K562 (cell line): Measurements from ENCODE around the gene ME3.

ENCODE experiments used
- ESRRA ChIP-seq: fragments of 450-650 bp; IDR thresholded peaks from 2 replicates; pipeline ENCODE4 v1.6.1; 2014; ENCODE audit warnings: low read depth, mild to moderate bottlenecking, moderate library complexity, borderline replicate concordance
- JUNB ChIP-seq: fragments of 450-650 bp; formaldehyde crosslinking; conservative IDR thresholded peaks from 2 replicates; pipeline ENCODE4 v1.4.0; 2020; ENCODE audit warnings: mild to moderate bottlenecking
- SMARCB1 ChIP-seq: IDR thresholded peaks from 2 replicates; pipeline ENCODE4 v1.6.1; 2011; ENCODE audit warnings: improper control_type of control experiment, low read depth; ENCODE audit not compliant: insufficient read length
- TCF7 ChIP-seq: sonication (generic); IDR thresholded peaks from 2 replicates; pipeline ENCODE4 v1.6.1; 2016; ENCODE audit warnings: antibody characterized with exemption, borderline replicate concordance
- ZBTB7A ChIP-seq: IDR thresholded peaks from 2 replicates; pipeline ENCODE4 v1.6.1; 2011; ENCODE audit warnings: low read depth, mild to moderate bottlenecking, low read length, moderate library complexity, borderline replicate concordance; ENCODE audit not compliant: control insufficient read depth
- TF ChIP-seq, protein P1 (sequence below), 3 experiments: IDR thresholded peaks in 2 of 3; conservative IDR thresholded peaks in 1 of 3; 2 replicates each; pipeline ENCODE4 v1.5.1; 2011 to 2012; ENCODE audit warnings: low read length in 3 of 3, mild to moderate bottlenecking in 3 of 3, control low read depth in 2 of 3, improper control_type of control experiment in 1 of 3, inconsistent platforms in 1 of 3, low read depth in 1 of 3, mixed read lengths in 1 of 3, moderate library complexity in 1 of 3; ENCODE audit not compliant: insufficient read depth in 2 of 3
- TF ChIP-seq, protein P2 (sequence below): IDR thresholded peaks from 3 replicates; pipeline ENCODE4 v1.6.1; 2011; ENCODE audit warnings: borderline replicate concordance, mild to moderate bottlenecking; ENCODE audit not compliant: insufficient read length, insufficient read depth
- TF ChIP-seq, protein P3 (sequence below): fragments of 250-450 bp; sonication (Bioruptor Pico); IDR thresholded peaks from 2 replicates; pipeline ENCODE4 v1.5.0; 2021; ENCODE audit warnings: mild to moderate bottlenecking, borderline replicate concordance

- TF ChIP-seq, protein P1, sequence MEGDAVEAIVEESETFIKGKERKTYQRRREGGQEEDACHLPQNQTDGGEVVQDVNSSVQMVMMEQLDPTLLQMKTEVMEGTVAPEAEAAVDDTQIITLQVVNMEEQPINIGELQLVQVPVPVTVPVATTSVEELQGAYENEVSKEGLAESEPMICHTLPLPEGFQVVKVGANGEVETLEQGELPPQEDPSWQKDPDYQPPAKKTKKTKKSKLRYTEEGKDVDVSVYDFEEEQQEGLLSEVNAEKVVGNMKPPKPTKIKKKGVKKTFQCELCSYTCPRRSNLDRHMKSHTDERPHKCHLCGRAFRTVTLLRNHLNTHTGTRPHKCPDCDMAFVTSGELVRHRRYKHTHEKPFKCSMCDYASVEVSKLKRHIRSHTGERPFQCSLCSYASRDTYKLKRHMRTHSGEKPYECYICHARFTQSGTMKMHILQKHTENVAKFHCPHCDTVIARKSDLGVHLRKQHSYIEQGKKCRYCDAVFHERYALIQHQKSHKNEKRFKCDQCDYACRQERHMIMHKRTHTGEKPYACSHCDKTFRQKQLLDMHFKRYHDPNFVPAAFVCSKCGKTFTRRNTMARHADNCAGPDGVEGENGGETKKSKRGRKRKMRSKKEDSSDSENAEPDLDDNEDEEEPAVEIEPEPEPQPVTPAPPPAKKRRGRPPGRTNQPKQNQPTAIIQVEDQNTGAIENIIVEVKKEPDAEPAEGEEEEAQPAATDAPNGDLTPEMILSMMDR (IDR thresholded peaks at IDR 0.05 in 2 of 3, conservative IDR thresholded peaks at IDR 0.05 in 1 of 3; ENCODE audit: insufficient read depth in 2 of 3, low read depth in 1 of 3, low read length in 3 of 3), result no peak
- no peak for TF ChIP-seq ZBTB7A
- TF ChIP-seq, protein P2, sequence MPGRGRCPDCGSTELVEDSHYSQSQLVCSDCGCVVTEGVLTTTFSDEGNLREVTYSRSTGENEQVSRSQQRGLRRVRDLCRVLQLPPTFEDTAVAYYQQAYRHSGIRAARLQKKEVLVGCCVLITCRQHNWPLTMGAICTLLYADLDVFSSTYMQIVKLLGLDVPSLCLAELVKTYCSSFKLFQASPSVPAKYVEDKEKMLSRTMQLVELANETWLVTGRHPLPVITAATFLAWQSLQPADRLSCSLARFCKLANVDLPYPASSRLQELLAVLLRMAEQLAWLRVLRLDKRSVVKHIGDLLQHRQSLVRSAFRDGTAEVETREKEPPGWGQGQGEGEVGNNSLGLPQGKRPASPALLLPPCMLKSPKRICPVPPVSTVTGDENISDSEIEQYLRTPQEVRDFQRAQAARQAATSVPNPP, result no peak
- TF ChIP-seq SMARCB1, result no peak
- no peak for TF ChIP-seq JUNB
- TF ChIP-seq ESRRA, result no peak
- TF ChIP-seq, protein P3, sequence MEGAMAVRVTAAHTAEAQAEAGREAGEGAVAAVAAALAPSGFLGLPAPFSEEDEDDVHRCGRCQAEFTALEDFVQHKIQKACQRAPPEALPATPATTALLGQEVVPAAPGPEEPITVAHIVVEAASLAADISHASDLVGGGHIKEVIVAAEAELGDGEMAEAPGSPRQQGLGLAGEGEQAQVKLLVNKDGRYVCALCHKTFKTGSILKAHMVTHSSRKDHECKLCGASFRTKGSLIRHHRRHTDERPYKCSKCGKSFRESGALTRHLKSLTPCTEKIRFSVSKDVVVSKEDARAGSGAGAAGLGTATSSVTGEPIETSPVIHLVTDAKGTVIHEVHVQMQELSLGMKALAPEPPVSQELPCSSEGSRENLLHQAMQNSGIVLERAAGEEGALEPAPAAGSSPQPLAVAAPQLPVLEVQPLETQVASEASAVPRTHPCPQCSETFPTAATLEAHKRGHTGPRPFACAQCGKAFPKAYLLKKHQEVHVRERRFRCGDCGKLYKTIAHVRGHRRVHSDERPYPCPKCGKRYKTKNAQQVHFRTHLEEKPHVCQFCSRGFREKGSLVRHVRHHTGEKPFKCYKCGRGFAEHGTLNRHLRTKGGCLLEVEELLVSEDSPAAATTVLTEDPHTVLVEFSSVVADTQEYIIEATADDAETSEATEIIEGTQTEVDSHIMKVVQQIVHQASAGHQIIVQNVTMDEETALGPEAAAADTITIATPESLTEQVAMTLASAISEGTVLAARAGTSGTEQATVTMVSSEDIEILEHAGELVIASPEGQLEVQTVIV (CRISPR knock-in tag), result no peak
- TF ChIP-seq TCF7, result no peak
Measured at GRCh38 chr11:86595451-86595850, 77.0 kb downstream of the ME3 start.
